GM21367 (cell line): Measurements from ENCODE around the gene PDRG1.
A peak's percentile ranks its signal among the peaks of the same experiment; 100 is the strongest.

Source experiments
- ATAC-seq: cut with Tn5 transposase; IDR thresholded peaks from one replicate; pipeline ENCODE4 v1.9.1; 2021; ENCODE audit not compliant: unreplicated experiment

The PDRG1 gene

DNA sequence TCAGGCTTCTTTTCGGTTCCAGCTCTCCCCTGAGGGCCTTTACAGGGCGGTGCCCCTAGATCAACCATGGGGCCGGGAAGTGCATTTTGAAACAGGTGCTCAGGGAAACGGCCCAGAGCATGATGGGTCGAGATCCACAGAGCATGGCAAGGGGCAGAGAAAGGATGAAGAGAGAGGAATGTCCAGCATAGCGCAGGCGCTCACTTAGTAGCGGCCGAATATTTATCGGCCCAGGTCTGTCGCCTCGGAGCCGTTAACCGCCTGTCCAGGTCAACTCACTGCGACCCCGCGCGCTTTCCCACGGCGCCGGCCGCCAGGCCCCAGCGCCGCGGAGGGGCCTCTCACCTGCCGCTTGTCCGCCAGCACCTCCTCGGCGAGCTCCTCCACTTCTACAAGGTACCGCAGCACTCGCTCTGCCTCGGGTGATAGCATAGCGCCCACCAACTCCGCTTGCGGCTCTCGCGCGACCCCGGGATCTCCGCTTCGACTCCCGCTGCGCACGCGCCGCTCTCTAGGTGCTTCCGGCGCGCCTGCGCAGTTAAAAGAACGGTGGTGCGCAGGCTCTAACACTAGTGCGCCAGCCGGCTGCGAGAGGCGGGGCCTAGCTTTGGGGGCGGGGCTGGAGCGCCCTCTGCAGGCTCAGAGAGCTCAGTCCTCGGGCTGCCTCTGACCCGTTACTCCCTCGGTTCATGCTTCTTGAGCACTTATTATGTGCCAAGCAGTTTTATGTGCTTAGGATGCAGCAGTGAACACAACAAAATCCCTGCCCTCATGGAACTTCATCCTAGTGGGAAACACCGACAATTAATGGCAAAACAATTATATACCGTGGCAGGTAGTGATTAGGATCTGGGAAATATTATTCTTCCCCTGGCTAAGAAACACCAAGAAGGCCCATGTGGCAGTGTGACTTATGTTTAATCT, at the start of gene PDRG1:
PDRG1 (minus strand) TSS at position 517 of the 924 bp plus-strand sequence; CDS start at position 432, 85 bp downstream.
- peak; percentile 80 for ATAC-seq

GRCh38 chr20:31998246-31998645, 46.4 kb upstream of the PDRG1 start:
- ATAC-seq: no peak

DNA sequence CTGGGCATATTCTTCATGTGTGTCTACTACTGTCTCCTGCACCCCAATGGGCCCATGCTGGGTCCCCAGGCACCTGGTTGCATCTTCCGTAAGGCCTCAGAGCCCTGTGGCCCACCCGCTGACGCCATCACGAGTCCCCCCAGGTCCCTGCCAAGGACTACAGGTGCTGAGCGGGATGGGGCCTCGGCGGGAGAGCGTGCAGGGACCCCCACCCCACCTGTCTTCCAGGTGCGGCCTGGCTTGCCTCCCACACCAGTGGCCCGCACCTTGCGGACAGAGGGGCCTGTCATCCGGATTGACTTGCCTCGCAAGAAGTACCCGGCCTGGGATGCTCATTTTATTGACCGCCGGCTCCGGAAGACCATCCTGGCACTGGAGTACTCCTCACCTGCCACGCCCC, 45.1 kb upstream of the PDRG1 start:
- ATAC-seq: no peak

DNA sequence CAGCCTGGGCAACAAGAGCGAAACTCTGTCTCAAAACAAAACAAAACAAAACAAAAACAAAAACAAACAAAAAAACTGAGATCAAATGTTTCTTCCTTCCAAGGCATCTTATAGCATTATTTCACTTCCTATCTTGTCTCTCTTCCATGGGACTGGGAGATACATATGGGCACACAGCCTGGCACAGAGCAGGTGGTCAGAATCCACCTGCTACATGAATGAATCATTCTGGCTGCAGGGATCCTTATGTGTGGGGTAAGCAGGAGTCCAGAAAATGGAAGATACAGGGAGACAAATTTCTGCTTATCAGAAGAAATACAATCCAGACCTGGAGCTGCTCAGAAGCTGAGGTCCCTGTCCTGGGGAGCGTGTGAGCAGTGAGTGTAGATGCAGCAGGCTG, 40.2 kb upstream of the PDRG1 start:
- no peak for ATAC-seq

DNA sequence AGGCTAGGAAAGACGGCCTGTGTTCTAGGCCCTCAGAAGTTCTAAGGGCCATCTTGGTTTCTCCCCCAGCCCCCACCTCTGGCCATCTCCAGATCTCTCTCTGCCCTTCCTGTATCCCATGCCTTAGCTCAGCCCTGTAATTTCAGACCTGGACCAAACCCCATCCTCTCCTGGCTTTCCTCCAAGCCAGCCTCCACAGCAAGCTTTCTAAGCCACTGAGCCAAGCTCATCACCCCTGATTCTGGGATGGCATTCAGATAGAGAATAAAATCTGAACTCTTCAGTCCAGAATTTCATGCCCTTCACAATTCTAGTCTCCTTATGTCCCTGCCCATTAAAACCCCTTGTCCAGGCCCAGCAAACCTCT, 39.5 kb upstream of the PDRG1 start:
- ATAC-seq: no peak

DNA sequence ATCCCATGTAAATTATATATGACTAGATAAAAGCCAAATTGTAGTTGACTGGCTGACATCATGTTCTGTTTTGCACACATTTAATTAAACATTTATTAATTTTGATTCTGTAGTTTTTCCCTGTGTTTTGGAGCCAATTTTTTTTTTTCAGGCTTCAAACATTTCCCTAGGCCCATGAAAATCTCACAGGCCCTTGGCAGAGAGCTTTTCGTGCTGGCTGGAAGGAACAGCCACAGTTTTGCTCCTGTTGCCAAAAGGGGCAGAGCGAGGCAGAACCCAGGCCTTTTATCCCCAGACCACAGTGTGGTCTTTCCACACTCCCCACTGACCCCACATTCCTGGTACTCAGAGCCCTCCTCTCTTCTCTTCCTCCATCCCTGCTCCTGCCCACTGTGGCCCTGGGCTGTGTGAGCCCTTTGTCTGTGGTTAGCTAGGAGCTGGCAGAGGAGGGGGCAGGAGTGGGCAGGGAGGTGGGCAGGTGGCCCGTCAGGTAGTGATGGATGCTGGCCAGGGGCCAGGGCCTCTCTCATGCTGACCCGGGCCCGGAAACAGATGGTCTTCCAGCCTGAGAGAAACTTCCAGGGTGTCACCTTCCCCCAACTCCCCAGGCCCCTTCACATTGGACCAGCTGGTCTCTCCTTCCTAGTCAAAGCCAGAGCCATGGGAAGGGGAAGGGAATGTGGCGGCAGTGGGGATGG, 38.9 kb upstream of the PDRG1 start:
- no peak for ATAC-seq

GRCh38 chr20:31989030-31989645, 37.3 kb upstream of the PDRG1 start:
- ATAC-seq: no peak

GRCh38 chr20:31988430-31989015, 36.7 kb upstream of the PDRG1 start:
- no peak for ATAC-seq

DNA sequence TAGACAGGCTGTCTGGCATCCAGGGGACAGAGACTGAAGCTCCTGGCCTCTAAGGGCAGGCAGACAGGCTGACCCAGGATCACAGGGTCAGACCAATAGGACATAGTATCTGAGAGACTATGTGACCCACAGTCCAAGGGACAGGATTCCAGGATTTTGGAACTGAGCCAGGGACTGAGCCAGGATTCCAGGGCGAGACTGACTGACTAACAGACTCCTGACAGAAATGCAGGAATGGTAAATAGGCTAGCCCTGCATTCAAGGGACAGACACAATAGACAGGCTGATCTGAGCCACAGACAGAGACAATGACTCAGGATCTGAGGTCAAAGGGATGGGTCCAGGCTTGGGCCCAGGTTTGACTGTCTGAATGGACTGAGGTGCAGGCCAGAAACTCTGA, 35.9 kb upstream of the PDRG1 start:
- ATAC-seq: no peak

DNA sequence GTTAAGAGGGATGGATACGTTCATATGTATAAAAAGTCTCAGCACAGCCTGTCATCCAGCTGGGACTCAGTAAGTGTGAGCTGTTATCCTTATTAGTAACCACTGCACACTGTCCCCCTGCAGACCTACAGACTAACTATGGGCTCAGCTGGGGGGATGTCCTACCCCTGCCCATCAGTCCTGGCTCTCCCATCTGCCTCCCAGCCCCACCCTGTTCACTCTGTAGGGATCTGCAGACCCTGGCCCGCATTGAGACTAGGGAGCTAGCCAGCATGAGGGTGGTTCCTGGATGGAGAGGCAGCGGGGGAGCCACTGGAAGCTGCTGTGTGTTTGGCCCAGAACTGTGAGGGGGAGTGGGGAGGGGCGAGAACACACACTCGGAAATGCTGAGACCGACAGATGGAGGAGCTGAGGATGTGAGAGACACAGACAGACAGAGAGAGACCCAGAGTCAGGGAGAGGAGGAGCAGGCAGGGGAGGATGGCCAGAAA, 33.2 kb upstream of the PDRG1 start:
- ATAC-seq: no peak

- ATAC-seq: no peak
These were observed 29.9 kb upstream of the PDRG1 start for GRCh38 chr20:31981784-31982183.

GRCh38 chr20:31979713-31980426, 28.0 kb upstream of the PDRG1 start:
- ATAC-seq: no peak

DNA sequence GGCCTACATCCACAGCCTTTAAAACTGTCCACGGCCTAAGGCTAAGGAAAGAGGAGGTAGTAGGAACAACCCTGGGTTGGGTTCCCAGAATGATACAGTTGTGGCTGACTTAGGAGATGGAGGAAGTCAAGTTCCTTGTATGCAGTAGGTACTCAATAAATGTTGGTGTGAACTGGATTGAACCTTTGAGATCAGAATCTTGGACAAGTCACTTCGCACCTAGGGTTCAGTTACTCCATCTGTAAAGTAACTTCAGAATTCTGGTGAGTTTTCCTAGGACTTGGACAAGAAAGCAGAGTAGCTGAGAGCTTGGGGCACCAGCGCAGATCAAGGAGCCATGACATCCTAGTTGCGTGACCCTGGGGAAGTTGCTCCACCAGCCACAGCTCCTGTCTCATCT, 25.2 kb upstream of the PDRG1 start:
- ATAC-seq: no peak

DNA sequence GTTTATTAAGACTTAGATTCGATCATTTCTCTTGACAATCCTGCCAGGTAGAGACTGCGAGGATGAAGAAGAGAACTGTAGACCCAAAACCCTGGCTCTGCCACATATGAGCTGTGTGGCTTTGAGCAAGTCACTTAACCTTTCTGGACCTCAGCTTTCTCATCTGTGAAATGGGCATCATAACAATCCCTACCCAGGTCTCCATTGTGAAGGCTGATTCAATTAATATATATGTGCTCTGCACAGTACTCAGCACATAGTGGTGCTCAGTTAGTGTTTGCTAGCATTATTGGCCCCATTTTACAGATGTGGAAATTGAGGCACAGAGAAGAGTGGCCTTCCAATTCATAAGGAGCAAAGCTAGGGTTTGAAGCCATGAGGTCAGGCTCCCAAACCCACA, 24.0 kb upstream of the PDRG1 start:
- ATAC-seq: no peak

DNA sequence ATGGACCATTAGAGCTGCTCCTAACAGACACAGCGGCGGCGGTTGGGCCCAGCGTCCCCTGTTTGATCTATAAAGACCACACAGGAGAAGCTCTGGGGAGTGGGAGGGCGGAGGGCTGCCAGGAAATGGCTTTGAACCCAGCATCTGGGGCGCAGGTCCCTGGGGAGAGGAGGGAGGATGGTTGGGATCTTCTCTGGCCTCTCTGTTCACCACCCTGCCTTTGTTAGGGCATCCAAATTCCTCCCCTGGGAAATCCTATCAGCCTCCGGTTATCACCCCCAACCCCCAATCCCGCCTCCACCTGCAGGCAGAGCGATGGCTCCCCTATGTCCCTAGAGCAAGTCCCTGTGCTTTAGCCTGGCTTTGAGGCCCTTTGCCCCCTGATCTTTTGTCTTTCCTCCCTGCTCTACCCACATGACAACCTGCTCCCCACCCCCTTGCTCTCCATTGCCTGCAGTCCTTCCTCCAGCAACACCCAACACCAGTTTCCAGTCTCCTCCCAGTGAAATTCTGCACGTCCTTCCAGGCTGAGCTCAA, 23.2 kb upstream of the PDRG1 start:
- ATAC-seq: no peak

DNA sequence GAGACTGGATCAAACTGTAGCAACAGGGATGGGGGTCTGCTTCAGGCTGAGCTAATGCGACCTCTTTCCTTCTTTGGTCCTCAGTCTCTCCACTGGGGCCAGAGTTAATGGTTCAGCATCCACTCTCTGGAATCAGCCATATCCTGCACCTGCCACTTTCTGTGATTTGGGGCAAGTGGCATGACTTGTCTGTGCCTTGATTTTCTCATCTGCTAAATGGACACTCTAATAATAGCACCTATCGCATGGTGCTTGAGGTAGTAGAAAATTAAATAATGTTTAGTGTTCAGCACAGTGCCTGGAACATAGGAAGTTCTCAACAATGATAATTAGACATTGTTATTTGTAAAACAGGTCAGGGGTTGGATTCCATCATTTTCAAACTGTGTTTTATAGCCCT, 22.4 kb upstream of the PDRG1 start:
- ATAC-seq: no peak

DNA sequence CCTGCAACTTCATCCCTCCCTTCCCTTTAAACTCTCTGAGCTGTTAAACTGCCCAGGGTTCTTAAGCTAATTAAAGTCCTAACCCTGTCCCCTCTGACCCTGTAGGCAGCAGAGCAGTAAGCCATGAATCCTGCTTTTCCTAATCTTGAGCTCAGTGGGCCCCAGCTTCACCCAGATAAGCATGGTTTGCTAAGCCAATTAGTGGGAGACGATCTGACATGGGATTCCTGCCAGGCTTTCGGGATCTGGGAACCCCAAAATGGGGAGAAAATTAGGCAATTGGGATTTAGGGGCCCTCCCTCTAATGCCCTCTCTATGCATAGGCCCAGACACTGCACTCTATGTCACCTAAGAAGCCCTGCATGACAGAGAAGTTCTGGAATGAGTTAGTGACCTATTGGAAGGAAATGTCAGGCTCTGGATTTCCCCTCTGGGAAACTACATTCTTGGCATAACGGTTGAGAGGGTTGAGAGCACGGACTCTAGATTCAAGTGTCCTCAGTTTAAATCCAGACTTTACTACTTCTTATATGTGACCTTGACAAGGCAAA, 20.7 kb upstream of the PDRG1 start:
- ATAC-seq: no peak

GRCh38 chr20:31969991-31970390, 18.1 kb upstream of the PDRG1 start:
- ATAC-seq: no peak

DNA sequence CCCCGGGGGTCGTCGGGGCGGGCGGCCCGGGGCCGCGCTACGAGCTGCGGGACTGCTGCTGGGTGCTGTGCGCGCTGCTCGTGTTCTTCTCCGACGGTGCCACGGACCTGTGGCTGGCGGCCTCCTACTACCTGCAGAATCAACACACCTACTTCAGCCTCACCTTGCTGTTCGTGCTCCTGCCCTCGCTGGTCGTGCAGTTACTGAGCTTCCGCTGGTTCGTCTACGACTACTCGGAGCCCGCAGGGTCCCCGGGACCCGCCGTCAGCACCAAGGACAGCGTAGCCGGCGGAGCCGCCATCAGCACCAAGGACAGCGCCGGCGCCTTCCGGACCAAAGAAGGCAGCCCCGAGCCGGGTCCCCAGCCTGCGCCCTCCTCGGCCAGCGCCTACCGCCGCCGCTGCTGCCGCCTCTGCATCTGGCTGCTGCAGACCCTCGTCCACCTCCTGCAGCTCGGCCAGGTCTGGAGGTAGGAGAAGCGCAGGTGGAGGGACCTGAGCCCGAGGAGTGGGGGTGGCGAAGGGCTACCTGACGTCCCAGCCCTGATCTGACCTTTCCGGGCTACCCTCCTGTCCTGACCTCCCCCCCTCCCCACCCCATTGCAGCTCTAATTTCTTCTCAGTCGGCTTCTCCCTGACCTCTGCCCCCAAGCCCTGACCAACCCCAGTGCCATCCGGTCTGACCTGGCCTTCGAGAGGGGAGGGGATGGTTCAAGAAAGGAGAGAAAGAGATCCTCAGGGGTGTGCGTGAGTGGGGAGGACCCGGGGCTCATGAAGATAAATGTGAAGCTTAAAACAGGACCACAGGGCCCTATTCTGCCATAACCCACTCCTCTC, 16.7 kb upstream of the PDRG1 start:
- no peak for ATAC-seq
